Esophagus muscularis mucosa (tissue), 3 donors: ENCODE results near the gene FCRL4.

Experiments used
- CTCF ChIP-seq, 3 experiments: fragments of 200-600 bp in 2 of 3; fragments of 450-650 bp in 1 of 3; sonication (generic) in 2 of 3; IDR thresholded peaks; one replicate each; pipeline ENCODE4 v1.5.1; 2017 to 2019; ENCODE audit warnings: antibody characterized with exemption in 3 of 3, mild to moderate bottlenecking in 2 of 3, moderate library complexity in 1 of 3
- POLR2A ChIP-seq: fragments of 450-650 bp; IDR thresholded peaks from one replicate; pipeline ENCODE4 v1.6.1; 2017; ENCODE audit warnings: antibody characterized with exemption, moderate library complexity, mild to moderate bottlenecking, low read depth

GRCh38 chr1:157551694-157552693 lies 45.9 kb downstream of the FCRL4 start, which contains the start of gene FCRL5:
- TF ChIP-seq POLR2A (no peak), CTCF (IDR thresholded peaks at IDR 0.05) (no peak)
